Right cardiac atrium (tissue), 5 donors: Measurements from ENCODE around the gene NPY4R2. TPM values are rescaled to one million over a fixed set of nuclear protein-coding genes. Genes with fewer than 3 reads are reported as not detected.
A peak's percentile ranks its signal among the peaks of the same experiment; 100 is the strongest.
"Not testable (repeated sequence)": the region's sequence is repeated elsewhere in the genome, so short reads cannot be mapped to it uniquely, and the experiment has no call there.

Experiments used
- ATAC-seq, 2 donors: fragments of 200-7000 bp; cut with Tn5 transposase; one replicate each; pipeline versions ENCODE4 v1.8.0 to v1.9.1; 2020; ENCODE audit warnings: moderate library complexity in 2 of 2, mild to moderate bottlenecking in 1 of 2
- DNase-seq, 3 donors: peaks; one replicate each; pipeline ENCODE4 v3.0.0-alpha.2; 2020
- H3K27ac ChIP-seq: one replicate; pipeline ENCODE4 v1.5.1; 2013; ENCODE audit warnings: mild to moderate bottlenecking, low read length, control low read depth, moderate library complexity
- H3K27me3 ChIP-seq: one replicate; pipeline ENCODE4 v1.6.1; 2013; ENCODE audit not compliant: control insufficient read depth, insufficient read depth
- H3K4me1 ChIP-seq: one replicate; pipeline ENCODE4 v1.6.1; 2013; ENCODE audit warnings: low read length; ENCODE audit not compliant: control insufficient read depth, insufficient read depth
- H3K4me3 ChIP-seq: one replicate; pipeline ENCODE4 v1.5.1; 2013; ENCODE audit warnings: low read length, control low read depth
- H3K9me3 ChIP-seq: one replicate; pipeline ENCODE4 v1.6.1; 2013; ENCODE audit warnings: low read length; ENCODE audit not compliant: control insufficient read depth
- WGBS: extraction: QIAGEN DNeasy Blood & Tissue Kit; methylation state at CpG from one replicate; pipeline ENCODE4 v1.1.7; 2013; 5-methylcytosine and 5-hydroxymethylcytosine counted together
- intact Hi-C, 4 donors: fragments of 100-400 bp; cut with DNase I; formaldehyde crosslinking; loops; one replicate each; pipeline versions ENCODE4 v1.11.0 to v1.14.0; 2022 to 2023
- polyA plus RNA-seq: library from polyadenylated mRNA; stranded (reverse); fragments of 200-250 nt; gene quantifications from one replicate; pipeline ENCODE4 v1.2.3, GENCODE V29; 2013
- total RNA-seq, 4 donors: library from RNA; stranded (reverse); fragmentation: NEBNext Ultra II Directional; extraction: Animal tissue kit (Norgen Biotek cat#: 25700); gene quantifications; one replicate each; pipeline ENCODE4 v1.2.1, GENCODE V29; 2021
- donor health status: healthy with polysubstance abuse.
- donor health status: DM: no; HTN: yes; CAD: no.
- donor health status: DM: no; HTN: no; CAD: no.
- donor health status: DM: no; HTN: yes; CAD: no; lungs with severe emphysema.
- donor health status: DM: yes; HTN: yes; CAD: no.

The NPY4R2 gene
- total and polyA plus RNA-seq, 5 donors, result 0.14 to 0.76 (median 0.46) TPM

DNA sequence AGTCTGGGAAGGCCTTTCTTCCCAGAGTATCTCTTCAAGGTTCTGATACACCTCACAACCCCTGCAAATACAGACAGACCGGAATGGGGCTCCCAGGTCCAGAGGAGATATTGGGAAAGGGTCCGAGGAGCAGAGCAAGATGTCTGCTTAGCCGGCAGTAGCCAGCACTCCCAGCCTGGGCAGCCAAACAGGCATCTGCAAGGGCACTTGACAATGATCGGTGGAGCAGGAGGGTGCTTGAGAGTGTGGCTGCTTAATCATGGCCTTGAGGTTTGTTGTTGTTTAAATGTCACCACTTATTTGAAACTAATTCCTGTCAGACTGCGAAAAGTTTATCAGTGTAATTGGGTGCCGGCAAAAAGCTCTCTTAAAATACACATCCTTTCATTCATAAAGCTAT is 15.0 kb downstream of the NPY4R2 start:
- H3K9me3 ChIP-seq, H3K4me3 ChIP-seq, DNase-seq, H3K27me3 ChIP-seq, intact Hi-C loops, ATAC-seq, H3K4me1 ChIP-seq, H3K27ac ChIP-seq: not testable (repeated sequence)
- no CpG with 5 or more reads among the region's 6 CpGs for WGBS

- WGBS, result 80% methylated on average over 7 of the region's 8 CpGs
- not testable (repeated sequence) for H3K9me3 ChIP-seq
Observed at GRCh38 chr10:47936772-47937228, 18.3 kb downstream of the NPY4R2 start.

GRCh38 chr10:47937634-47938033 is 19.2 kb downstream of the NPY4R2 start:
- H3K4me1 ChIP-seq, H3K27me3 ChIP-seq, H3K9me3 ChIP-seq, H3K27ac ChIP-seq, DNase-seq, H3K4me3 ChIP-seq, intact Hi-C loops, ATAC-seq: not testable (repeated sequence)
- WGBS, result 100% methylated on average over 1 of the region's 3 CpGs

More at GRCh38 chr10:47936772-47937228, 18.3 kb downstream of the NPY4R2 start:
- H3K27ac ChIP-seq, H3K4me3 ChIP-seq, H3K4me1 ChIP-seq, H3K27me3 ChIP-seq, DNase-seq, intact Hi-C loops, ATAC-seq: not testable (repeated sequence)

DNA sequence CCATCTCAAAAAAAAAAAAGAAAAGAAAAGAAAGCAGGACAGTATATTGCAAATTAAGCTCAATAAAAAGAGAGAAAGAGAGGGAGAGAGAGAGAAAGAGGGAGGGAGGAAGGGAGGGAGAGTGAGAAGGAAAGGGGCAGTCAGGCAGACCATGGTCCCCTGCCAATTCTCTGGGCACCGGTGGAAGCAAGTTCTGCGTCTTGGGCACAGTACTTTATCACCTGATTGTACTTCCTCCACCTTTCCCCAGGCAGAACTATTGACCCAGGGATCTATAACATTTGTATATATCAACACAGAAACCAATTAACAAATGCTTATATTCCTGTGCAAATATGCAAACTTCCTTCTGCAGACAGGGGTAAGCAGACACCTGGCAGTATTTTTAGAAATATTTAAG is 22.4 kb downstream of the NPY4R2 start:
- DNase-seq, intact Hi-C loops, H3K9me3 ChIP-seq, ATAC-seq, H3K4me3 ChIP-seq, H3K27me3 ChIP-seq, H3K27ac ChIP-seq, H3K4me1 ChIP-seq: not testable (repeated sequence)
- WGBS, result 33% methylated on average over 2 of the region's 2 CpGs

DNA sequence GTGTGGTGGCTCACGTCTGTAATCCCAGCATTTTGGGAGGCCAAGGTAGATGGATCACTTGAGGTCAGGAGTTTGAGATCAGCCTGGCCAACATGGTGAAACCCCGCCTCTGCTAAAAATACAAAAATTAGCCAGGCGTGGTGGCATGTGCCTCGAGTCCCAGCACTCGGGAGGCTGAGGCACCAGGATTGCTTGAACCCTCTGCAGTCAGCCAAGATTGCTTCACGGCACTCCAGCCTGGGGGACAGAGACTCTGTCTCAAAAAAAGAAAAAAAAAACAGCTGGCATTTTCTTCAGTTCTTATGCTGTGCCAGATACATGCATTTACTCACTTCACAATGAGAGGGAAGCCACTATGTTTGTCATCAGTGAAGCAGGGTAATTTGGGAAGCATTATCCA is 22.9 kb downstream of the NPY4R2 start:
- H3K4me3 ChIP-seq, H3K4me1 ChIP-seq, H3K9me3 ChIP-seq, intact Hi-C loops, H3K27me3 ChIP-seq: not testable (repeated sequence)
- peak; percentile 18 to 68 (median 58) for DNase-seq
- WGBS, result 32% methylated on average over 6 of the region's 6 CpGs
- peak overlapping the region; percentile 88 for H3K27ac ChIP-seq
- peak; percentile 43 to 63 for ATAC-seq

- DNase-seq (peak; percentile 22 to 72 (median 69)), ATAC-seq (peak; percentile 83 to 87)
- H3K4me3 ChIP-seq, H3K27me3 ChIP-seq, H3K4me1 ChIP-seq, H3K9me3 ChIP-seq, intact Hi-C loops: not testable (repeated sequence)
- WGBS, result 31% methylated on average over 4 of the region's 8 CpGs
- H3K27ac ChIP-seq, result peak overlapping the region; percentile 43
Observed at GRCh38 chr10:47942351-47943019, 24.0 kb downstream of the NPY4R2 start.

- peak in 1 of 2 donors; percentile 27 for ATAC-seq
- intact Hi-C loops, result not testable (repeated sequence)
Observed at GRCh38 chr10:47943328-47943727, 24.9 kb downstream of the NPY4R2 start.

DNA sequence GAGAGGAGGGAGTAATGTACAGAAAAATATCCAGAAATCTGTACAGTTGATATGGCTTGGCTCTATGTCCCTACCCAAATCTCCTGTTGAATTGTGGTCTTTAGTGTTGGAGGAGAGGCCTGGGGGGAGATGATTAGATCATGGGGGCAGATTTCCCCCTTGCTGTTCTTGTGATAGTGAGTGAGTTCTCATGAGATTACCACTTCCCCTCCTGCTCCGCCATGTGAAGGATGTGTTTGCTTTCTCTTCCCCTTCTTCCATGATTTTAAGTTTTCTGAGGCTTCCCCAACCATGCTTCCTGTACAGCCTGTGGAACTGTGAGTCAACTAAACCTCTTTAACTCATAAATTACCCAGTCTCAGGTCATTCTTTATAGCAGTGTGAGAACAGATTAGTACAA is 29.0 kb downstream of the NPY4R2 start:
- H3K4me1 ChIP-seq, ATAC-seq, intact Hi-C loops, DNase-seq, H3K9me3 ChIP-seq, H3K4me3 ChIP-seq, H3K27me3 ChIP-seq, H3K27ac ChIP-seq: not testable (repeated sequence)
- WGBS, result 76% methylated on average over 1 of the region's 1 CpG

More at GRCh38 chr10:47943328-47943727, 24.9 kb downstream of the NPY4R2 start:
- not testable (repeated sequence) for H3K4me1 ChIP-seq, H3K27ac ChIP-seq, H3K9me3 ChIP-seq, H3K27me3 ChIP-seq, H3K4me3 ChIP-seq
- WGBS, result 43% methylated on average over 1 of the region's 4 CpGs
- peak in 2 of 3 donors; percentile 64 to 69 for DNase-seq

GRCh38 chr10:47957158-47957557 is 38.7 kb downstream of the NPY4R2 start:
- WGBS, result 72% methylated on average over 8 of the region's 8 CpGs
- DNase-seq, result peak in 1 of 3 donors; percentile 45
- H3K27me3 ChIP-seq, H3K9me3 ChIP-seq, H3K4me1 ChIP-seq, H3K4me3 ChIP-seq, H3K27ac ChIP-seq, intact Hi-C loops: not testable (repeated sequence)
- ATAC-seq, result peak; percentile 56 to 60

GRCh38 chr10:47959677-47960076 is 41.2 kb downstream of the NPY4R2 start:
- H3K9me3 ChIP-seq, H3K4me1 ChIP-seq, H3K27ac ChIP-seq, H3K4me3 ChIP-seq, H3K27me3 ChIP-seq, intact Hi-C loops, DNase-seq: not testable (repeated sequence)
- peak in 1 of 2 donors; percentile 4 for ATAC-seq
- 83% methylated on average over 4 of the region's 5 CpGs for WGBS

- no CpG with 5 or more reads among the region's 2 CpGs for WGBS
- H3K27me3 ChIP-seq, H3K9me3 ChIP-seq, DNase-seq, H3K27ac ChIP-seq, H3K4me1 ChIP-seq, ATAC-seq, H3K4me3 ChIP-seq, intact Hi-C loops: not testable (repeated sequence)
Observed at GRCh38 chr10:47960699-47961098, 42.2 kb downstream of the NPY4R2 start.
